HepG2 (cell line): ENCODE measurements around the gene ZBTB7C. TPM values are rescaled to one million over a fixed set of nuclear protein-coding genes. Genes with fewer than 3 reads are reported as not detected.

Experiments used
- ATAC-seq: fragments of 200-7000 bp; cut with Tn5 transposase; 3 replicates; pipeline ENCODE4 v1.9.1; 2020; ENCODE audit warnings: mild to moderate bottlenecking, moderate library complexity
- BruUV-seq: library from RNA; stranded (reverse); fragments of 400-500 nt; replicated peaks from 2 replicates; lab custom pipeline; 2021; lab: Mats Ljungman, UMichigan
- CTCF ChIA-PET: fragments of 300-600 bp; formaldehyde crosslinking; extraction: SDS; loops from one replicate; lab custom pipeline; 2021; ENCODE audit warnings: low total read pairs, inconsistent platforms, low intra/inter-chr PET ratio; lab: Yijun Ruan, JAX
- POLR2A ChIA-PET: fragments of 350-600 bp; sonication (Branson Sonifier 250); formaldehyde crosslinking; loops from one replicate; lab custom pipeline; 2020; ENCODE audit warnings: antibody characterized with exemption, inconsistent platforms; lab: Yijun Ruan, JAX
- DNase-seq: peaks from one replicate; pipeline ENCODE4 v3.0.0-alpha.2; 2015; ENCODE audit warnings: low spot score
- FAIRE-seq: peaks from 3 replicates; lab custom pipeline; 2011; peaks lifted over from hg19 to GRCh38; lab: Jason Lieb, UNC
- H2AFZ ChIP-seq: one replicate; pipeline ENCODE4 v1.6.1; 2011; ENCODE audit warnings: low read length, inconsistent platforms
- H3K27ac ChIP-seq: fragments of 300-600 bp; 3 replicates; pipeline ENCODE4 v1.8.0; 2011; ENCODE audit warnings: mixed run types, mild to moderate bottlenecking, mixed read lengths, low read length, inconsistent platforms; ENCODE audit not compliant: insufficient read depth; ENCODE audit errors: extremely low read length
- H3K27me3 ChIP-seq, 2 experiments: fragments of 200-600 bp in 1 of 2; 2 replicates in 1 of 2; 3 replicates in 1 of 2; pipeline versions ENCODE4 v1.6.0 to v1.8.0; 2011; ENCODE audit warnings: low read length in 2 of 2, mild to moderate bottlenecking in 2 of 2, moderate library complexity in 2 of 2, inconsistent platforms in 1 of 2; ENCODE audit not compliant: insufficient read depth in 2 of 2, control insufficient read depth in 1 of 2
- H3K36me3 ChIP-seq, 2 experiments: fragments of 200-600 bp in 1 of 2; replicated peaks in 1 of 2; 2 replicates in 1 of 2; 3 replicates in 1 of 2; pipeline versions ENCODE4 v1.5.1 to v1.8.0; 2011; ENCODE audit warnings: low read length in 2 of 2, inconsistent platforms in 1 of 2; ENCODE audit not compliant: insufficient read depth in 2 of 2, control insufficient read depth in 1 of 2
- H3K4me1 ChIP-seq: 2 replicates; pipeline ENCODE4 v1.5.1; 2012; ENCODE audit warnings: low read length, inconsistent platforms; ENCODE audit not compliant: insufficient read depth
- H3K4me2 ChIP-seq: 2 replicates; pipeline ENCODE4 v1.6.0; 2011; ENCODE audit warnings: low read depth, low read length, inconsistent platforms
- H3K4me3 ChIP-seq, 3 experiments: fragments of 200-600 bp in 1 of 3; sonication (generic), shearing (Covaris generic) in 1 of 3; replicated peaks in 1 of 3; 2 replicates each; pipeline ENCODE4 v1.5.1; 2011 to 2016; ENCODE audit warnings: low read length in 3 of 3, inconsistent platforms in 2 of 3, low read depth in 2 of 3, mild to moderate bottlenecking in 2 of 3, control low read depth in 1 of 3, mixed read lengths in 1 of 3; ENCODE audit not compliant: insufficient read depth in 1 of 3
- H3K79me2 ChIP-seq: one replicate; pipeline ENCODE4 v1.6.1; 2011; ENCODE audit warnings: low read length, inconsistent platforms; ENCODE audit not compliant: insufficient read depth
- H3K9ac ChIP-seq: 2 replicates; pipeline ENCODE4 v1.6.0; 2011; ENCODE audit warnings: mild to moderate bottlenecking, low read depth, low read length, inconsistent platforms; ENCODE audit not compliant: insufficient read depth
- H3K9me3 ChIP-seq: 2 replicates; pipeline ENCODE4 v1.5.1; 2012; ENCODE audit warnings: mild to moderate bottlenecking, low read length
- H4K20me1 ChIP-seq: 2 replicates; pipeline ENCODE4 v1.6.0; 2011; ENCODE audit warnings: inconsistent platforms, mild to moderate bottlenecking, low read length, moderate library complexity; ENCODE audit not compliant: insufficient read depth
- ARID2 ChIP-seq: sonication (generic); formaldehyde crosslinking; IDR thresholded peaks from 2 replicates; pipeline ENCODE4 v1.8.1; 2022; ENCODE audit warnings: mild to moderate bottlenecking, missing genetic modification reagents, borderline replicate concordance
- HHEX ChIP-seq: IDR thresholded peaks from 2 replicates; pipeline ENCODE4 v1.6.1; 2016; ENCODE audit warnings: control low read depth
- RAD51 ChIP-seq: fragments of 450-650 bp; IDR thresholded peaks from 2 replicates; pipeline ENCODE4 v1.6.1; 2016; ENCODE audit warnings: borderline replicate concordance
- ZNF382 ChIP-seq: sonication (generic); formaldehyde crosslinking; IDR thresholded peaks from 2 replicates; pipeline ENCODE4 v1.5.0; 2020; ENCODE audit warnings: missing genetic modification reagents, mild to moderate bottlenecking, borderline replicate concordance
- ZSCAN29 ChIP-seq: sonication (generic); formaldehyde crosslinking; conservative IDR thresholded peaks from 2 replicates; pipeline ENCODE4 v1.4.0; 2020; ENCODE audit warnings: mild to moderate bottlenecking, missing genetic modification reagents
- WGBS: methylation state at CpG from one replicate; pipeline ENCODE4 v1.1.6; 2017; ENCODE audit warnings: low lambda C conversion rate; 5-methylcytosine and 5-hydroxymethylcytosine counted together
- in situ Hi-C: cut with HindIII; loops from 2 replicates; pipeline ENCODE4 v1.10.0; 2017; ENCODE audit warnings: low pct_unique_long_range_greater_than_20kb; ENCODE audit not compliant: extremely low pct_ligation_motif_present
- intact Hi-C: fragments of 100-400 bp; cut with micrococcal nuclease; formaldehyde crosslinking; loops from one replicate; pipeline ENCODE4 v1.10.0; 2022; ENCODE audit not compliant: unreplicated experiment
- polyA plus RNA-seq, 8 experiments: library from polyadenylated mRNA; depleted of rRNA in 3 of 8; stranded (reverse) in 7 of 8; unstranded in 1 of 8; fragments of >200 nt; fragmentation: Illumina TruSeq in 4 of 8; extraction: Trizol in 4 of 8; gene quantifications; 2 replicates each; pipeline versions ENCODE4 v1.2.1 to v1.2.3, GENCODE V29; 2011 to 2016; ENCODE audit warnings: low read depth in 4 of 8, missing spikeins in 1 of 8, mixed read lengths in 1 of 8; ENCODE audit not compliant: insufficient read depth in 1 of 8
- total RNA-seq, 5 experiments: library from RNA; depleted of rRNA; stranded (reverse); fragments of >200 nt; fragmentation: Illumina TruSeq; extraction: Trizol; gene quantifications; 2 replicates each; pipeline ENCODE4 v1.2.3, GENCODE V29; 2016; ENCODE audit warnings: low read depth in 1 of 5
- TF ChIP-seq, protein P1 (sequence below): sonication (generic); formaldehyde crosslinking; IDR thresholded peaks from 2 replicates; pipeline ENCODE4 v1.9.0; 2022; ENCODE audit warnings: missing genetic modification reagents, mild to moderate bottlenecking, borderline replicate concordance
- TF ChIP-seq, protein P2 (sequence below): sonication (generic); formaldehyde crosslinking; IDR thresholded peaks from 2 replicates; pipeline ENCODE4 v1.5.0; 2020; ENCODE audit warnings: mild to moderate bottlenecking, missing genetic modification reagents, borderline replicate concordance
- TF ChIP-seq, protein P3 (sequence below): sonication (generic); formaldehyde crosslinking; IDR thresholded peaks from 2 replicates; pipeline ENCODE4 v1.9.0; 2021; ENCODE audit warnings: missing genetic modification reagents, mild to moderate bottlenecking, borderline replicate concordance

Gene ZBTB7C
- total and polyA plus RNA-seq, 2 of the 13 experiments (the other 11 are each of a cell fraction or from before 2014, with no cell fraction given): 0.01 to 0.04 TPM

DNA sequence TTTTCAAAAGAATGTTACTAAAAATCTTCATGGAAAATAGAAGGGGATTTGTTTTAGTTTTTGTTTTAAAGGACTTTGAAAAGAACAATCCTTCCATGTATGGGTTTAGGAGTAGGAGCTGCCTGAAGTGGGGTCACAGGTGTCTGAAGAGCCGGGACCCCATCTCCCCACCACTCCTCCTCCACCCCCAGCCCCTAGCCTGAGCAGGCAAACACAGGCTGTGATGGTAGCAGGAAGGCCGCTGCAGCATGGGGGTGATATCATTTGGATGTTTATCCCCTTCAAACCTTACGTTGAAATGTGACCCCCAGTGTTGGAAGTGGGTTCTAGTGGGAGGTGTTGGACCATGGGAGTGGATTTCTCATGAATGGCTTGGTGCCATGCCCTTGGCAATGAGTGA lies 93.0 kb downstream of the ZBTB7C start:
- H3K9me3 ChIP-seq: no peaks in the 10 kb centered on the region
- no peak overlapping the region for H3K9ac ChIP-seq
- 24% methylated on average over 2 of the region's 3 CpGs for WGBS
- H3K79me2 ChIP-seq: no peaks in the 10 kb centered on the region
- ChIA-PET CTCF (no interaction called here), POLR2A (no interaction called here)
- in situ Hi-C loops (no loop called here), intact Hi-C loops (no loop called here)
- peaks cover 6 to 26% of the 10 kb centered on the region in 2 experiments; a peak in 3 of 5 replicates for H3K27me3 ChIP-seq
- no peak overlapping the region for H2AFZ ChIP-seq
- no peaks in the 10 kb centered on the region for H4K20me1 ChIP-seq
- BruUV-seq: no TSS peak
- H3K4me3 ChIP-seq: no peak overlapping the region
- H3K4me1 ChIP-seq: no peaks in the 10 kb centered on the region
- no peak for ATAC-seq
- no peak overlapping the region for H3K4me2 ChIP-seq
- FAIRE-seq: no peak
- no peak for DNase-seq
- H3K27ac ChIP-seq: no peak overlapping the region
- TF ChIP-seq ZNF382 (CRISPR knock-in tag): no peak
- TF ChIP-seq, protein P1, sequence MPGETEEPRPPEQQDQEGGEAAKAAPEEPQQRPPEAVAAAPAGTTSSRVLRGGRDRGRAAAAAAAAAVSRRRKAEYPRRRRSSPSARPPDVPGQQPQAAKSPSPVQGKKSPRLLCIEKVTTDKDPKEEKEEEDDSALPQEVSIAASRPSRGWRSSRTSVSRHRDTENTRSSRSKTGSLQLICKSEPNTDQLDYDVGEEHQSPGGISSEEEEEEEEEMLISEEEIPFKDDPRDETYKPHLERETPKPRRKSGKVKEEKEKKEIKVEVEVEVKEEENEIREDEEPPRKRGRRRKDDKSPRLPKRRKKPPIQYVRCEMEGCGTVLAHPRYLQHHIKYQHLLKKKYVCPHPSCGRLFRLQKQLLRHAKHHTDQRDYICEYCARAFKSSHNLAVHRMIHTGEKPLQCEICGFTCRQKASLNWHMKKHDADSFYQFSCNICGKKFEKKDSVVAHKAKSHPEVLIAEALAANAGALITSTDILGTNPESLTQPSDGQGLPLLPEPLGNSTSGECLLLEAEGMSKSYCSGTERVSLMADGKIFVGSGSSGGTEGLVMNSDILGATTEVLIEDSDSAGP (CRISPR knock-in tag): no peak
- TF ChIP-seq, protein P2, sequence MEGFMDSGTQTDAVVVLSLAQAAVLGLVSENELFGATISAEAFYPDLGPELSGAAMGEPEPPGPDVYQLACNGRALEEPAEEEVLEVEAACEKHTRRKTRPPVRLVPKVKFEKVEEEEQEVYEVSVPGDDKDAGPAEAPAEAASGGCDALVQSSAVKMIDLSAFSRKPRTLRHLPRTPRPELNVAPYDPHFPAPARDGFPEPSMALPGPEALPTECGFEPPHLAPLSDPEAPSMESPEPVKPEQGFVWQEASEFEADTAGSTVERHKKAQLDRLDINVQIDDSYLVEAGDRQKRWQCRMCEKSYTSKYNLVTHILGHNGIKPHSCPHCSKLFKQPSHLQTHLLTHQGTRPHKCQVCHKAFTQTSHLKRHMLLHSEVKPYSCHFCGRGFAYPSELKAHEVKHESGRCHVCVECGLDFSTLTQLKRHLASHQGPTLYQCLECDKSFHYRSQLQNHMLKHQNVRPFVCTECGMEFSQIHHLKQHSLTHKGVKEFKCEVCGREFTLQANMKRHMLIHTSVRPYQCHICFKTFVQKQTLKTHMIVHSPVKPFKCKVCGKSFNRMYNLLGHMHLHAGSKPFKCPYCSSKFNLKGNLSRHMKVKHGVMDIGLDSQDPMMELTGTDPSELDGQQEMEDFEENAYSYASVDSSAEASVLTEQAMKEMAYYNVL: no peak
- TF ChIP-seq, protein P3, sequence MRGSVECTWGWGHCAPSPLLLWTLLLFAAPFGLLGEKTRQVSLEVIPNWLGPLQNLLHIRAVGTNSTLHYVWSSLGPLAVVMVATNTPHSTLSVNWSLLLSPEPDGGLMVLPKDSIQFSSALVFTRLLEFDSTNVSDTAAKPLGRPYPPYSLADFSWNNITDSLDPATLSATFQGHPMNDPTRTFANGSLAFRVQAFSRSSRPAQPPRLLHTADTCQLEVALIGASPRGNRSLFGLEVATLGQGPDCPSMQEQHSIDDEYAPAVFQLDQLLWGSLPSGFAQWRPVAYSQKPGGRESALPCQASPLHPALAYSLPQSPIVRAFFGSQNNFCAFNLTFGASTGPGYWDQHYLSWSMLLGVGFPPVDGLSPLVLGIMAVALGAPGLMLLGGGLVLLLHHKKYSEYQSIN: no peak
- no peak for TF ChIP-seq ZSCAN29 (CRISPR knock-in tag)
- TF ChIP-seq RAD51: no peak
- TF ChIP-seq HHEX (CRISPR knock-in tag): no peak
- TF ChIP-seq ARID2 (CRISPR knock-in tag): no peak
- no peaks in the 10 kb centered on the region for H3K36me3 ChIP-seq
